H1 (cell line): ENCODE data around the gene NANOS3. TPM values are rescaled to one million over a fixed set of nuclear protein-coding genes. Genes with fewer than 3 reads are reported as not detected.
A peak's percentile ranks its signal among the peaks of the same experiment; 100 is the strongest.

Source experiments
- CBX5 ChIP-seq: fragments of 300-800, 300-1000 bp; sonication (generic); IDR thresholded peaks from 2 replicates; pipeline ENCODE4 v1.7.1; 2016; ENCODE audit warnings: antibody characterized with exemption, low read length, low read depth
- CBX8 ChIP-seq: fragments of 300-800, 300-1000 bp; sonication (generic); IDR thresholded peaks from 2 replicates; pipeline ENCODE4 v1.7.1; 2016; ENCODE audit warnings: low read depth, low read length, borderline replicate concordance
- CHD2 ChIP-seq: IDR thresholded peaks from 2 replicates; pipeline ENCODE4 v1.6.1; 2012; ENCODE audit warnings: low read length, improper control_type of control experiment
- EP300 ChIP-seq, 2 experiments: IDR thresholded peaks; 1 replicate in 1 of 2; 2 replicates in 1 of 2; pipeline ENCODE4 v1.6.1; 2011 to 2012; ENCODE audit warnings: low read depth in 2 of 2, low read length in 2 of 2, mild to moderate bottlenecking in 2 of 2, borderline replicate concordance in 1 of 2, inconsistent platforms in 1 of 2, moderate library complexity in 1 of 2
- GABPA ChIP-seq: IDR thresholded peaks from 2 replicates; pipeline ENCODE4 v1.6.1; 2011; ENCODE audit warnings: mild to moderate bottlenecking, low read length, moderate library complexity, borderline replicate concordance; ENCODE audit not compliant: insufficient read depth
- JUN ChIP-seq: IDR thresholded peaks from 2 replicates; pipeline ENCODE4 v1.6.1; 2011; ENCODE audit warnings: low read depth, mild to moderate bottlenecking, improper control_type of control experiment, low read length
- NRF1 ChIP-seq: IDR thresholded peaks from 2 replicates; pipeline ENCODE4 v1.6.1; 2011; ENCODE audit warnings: mild to moderate bottlenecking, low read depth, low read length, improper control_type of control experiment
- RAD21 ChIP-seq, 2 experiments: IDR thresholded peaks in 1 of 2; conservative IDR thresholded peaks in 1 of 2; 2 replicates each; pipeline ENCODE4 v1.6.1; 2011; ENCODE audit warnings: low read depth in 2 of 2, low read length in 2 of 2, improper control_type of control experiment in 1 of 2, inconsistent platforms in 1 of 2, mild to moderate bottlenecking in 1 of 2, moderate library complexity in 1 of 2
- RBBP5 ChIP-seq: IDR thresholded peaks from 2 replicates; pipeline ENCODE4 v1.7.1; 2012; ENCODE audit warnings: low read depth, mild to moderate bottlenecking, inconsistent platforms, low read length, moderate library complexity, borderline replicate concordance
- SAP30 ChIP-seq: fragments of 300-600 bp; sonication (generic); IDR thresholded peaks from 2 replicates; pipeline ENCODE4 v1.7.1; 2012; ENCODE audit warnings: low read length, moderate library complexity, mild to moderate bottlenecking, inconsistent platforms; ENCODE audit not compliant: insufficient read depth, insufficient replicate concordance
- SIN3A ChIP-seq, 2 experiments: IDR thresholded peaks in 1 of 2; conservative IDR thresholded peaks in 1 of 2; 2 replicates each; pipeline ENCODE4 v1.6.1; 2011 to 2012; ENCODE audit warnings: low read length in 2 of 2, improper control_type of control experiment in 1 of 2, low read depth in 1 of 2, mild to moderate bottlenecking in 1 of 2
- SIRT6 ChIP-seq: IDR thresholded peaks from one replicate; pipeline ENCODE4 v1.7.1; 2012; ENCODE audit warnings: low read length, inconsistent platforms
- SIX5 ChIP-seq: IDR thresholded peaks from 2 replicates; pipeline ENCODE4 v1.6.1; 2011; ENCODE audit warnings: mild to moderate bottlenecking, low read depth, low read length
- SUZ12 ChIP-seq: fragments of 200-600 bp; sonication (generic); IDR thresholded peaks from 2 replicates; pipeline ENCODE4 v1.6.1; 2012; ENCODE audit warnings: mild to moderate bottlenecking, inconsistent platforms, low read length, moderate library complexity, mixed read lengths
- TCF12 ChIP-seq: IDR thresholded peaks from 2 replicates; pipeline ENCODE4 v1.6.1; 2011; ENCODE audit warnings: low read depth, mild to moderate bottlenecking, low read length
- TEAD4 ChIP-seq: IDR thresholded peaks from 2 replicates; pipeline ENCODE4 v1.6.1; 2012; ENCODE audit warnings: low read depth, low read length, inconsistent platforms, mixed read lengths
- ZNF274 ChIP-seq: IDR thresholded peaks from 2 replicates; pipeline ENCODE4 v1.7.0; 2012; ENCODE audit warnings: low read length, borderline replicate concordance; ENCODE audit errors: extremely low read depth
- polyA plus RNA-seq, 7 experiments: library from polyadenylated mRNA; depleted of rRNA in 3 of 7; stranded (reverse) in 5 of 7; unstranded in 2 of 7; fragments of >200 nt in 5 of 7; fragments of 200-250 nt in 2 of 7; gene quantifications; 1 replicate in 5 of 7; 2 replicates in 1 of 7; 4 replicates in 1 of 7; pipeline versions ENCODE4 v1.2.1 to v1.2.3, GENCODE V29; 2011 to 2013; ENCODE audit warnings: missing spikeins in 2 of 7, mixed read lengths in 2 of 7
- total RNA-seq: library from RNA; stranded (reverse); fragmentation: NEBNext Ultra II Directional; extraction: Animal tissue kit (Norgen Biotek cat#: 25700); gene quantifications from 2 replicates; pipeline ENCODE4 v1.2.1, GENCODE V29; 2021
- TF ChIP-seq, protein P1 (sequence below): IDR thresholded peaks from 2 replicates; pipeline ENCODE4 v1.6.1; 2011; ENCODE audit warnings: low read length, improper control_type of control experiment
- TF ChIP-seq, protein P2 (sequence below): IDR thresholded peaks from 2 replicates; pipeline ENCODE4 v1.6.1; 2012; ENCODE audit warnings: inconsistent platforms

The NANOS3 gene
- total and polyA plus RNA-seq, 2 of the 8 experiments (the other 6 are each of a cell fraction or from before 2014, with no cell fraction given): 0.62 TPM; not detected in 1

DNA sequence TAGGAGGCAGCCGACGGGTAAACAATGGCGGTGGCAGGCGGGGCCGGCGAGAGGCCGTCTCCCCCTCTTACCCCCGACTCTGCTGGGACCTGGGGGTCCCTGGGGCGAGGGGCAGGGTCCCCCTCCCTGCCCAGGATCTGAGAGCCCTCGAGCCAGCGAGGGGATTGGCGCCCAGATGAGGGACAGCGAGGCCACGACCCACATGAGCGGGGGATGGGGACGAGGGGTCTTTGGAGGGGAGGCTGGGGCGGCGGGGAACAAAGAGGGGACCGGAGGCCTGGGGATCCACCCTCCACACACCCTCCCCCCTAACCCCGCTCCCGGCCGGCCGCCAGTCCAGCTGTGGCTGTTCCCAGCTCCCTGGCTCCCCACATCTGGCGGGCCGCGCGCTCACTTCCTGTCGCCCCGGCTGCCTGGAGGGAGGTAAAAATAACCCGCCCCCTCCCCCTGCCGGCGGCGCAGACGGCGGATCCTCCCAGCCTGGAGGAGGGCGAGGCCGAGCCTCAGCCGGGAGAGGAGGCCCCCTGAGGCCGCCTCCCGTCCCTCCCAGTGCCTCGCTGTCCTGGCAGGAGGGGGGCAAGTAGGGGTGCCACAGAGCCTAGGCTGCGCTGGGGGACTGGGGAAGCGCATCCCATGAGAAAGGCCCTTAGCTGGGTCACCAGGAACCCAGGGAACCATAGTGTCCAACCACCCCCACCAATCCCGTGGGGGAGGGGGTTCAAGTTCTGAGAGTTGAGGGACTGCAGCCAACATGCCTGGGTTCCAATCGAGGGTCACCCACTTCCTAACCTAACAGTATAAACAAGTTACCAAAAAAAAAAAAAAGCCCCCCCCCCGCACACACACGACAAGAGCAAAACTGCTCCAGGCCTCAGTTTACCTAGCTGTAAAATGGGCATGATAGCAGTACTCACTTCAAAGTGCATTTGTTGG, 29.3 kb upstream of the NANOS3 start (continued):
- no peak for TF ChIP-seq SAP30
- no peak for TF ChIP-seq GABPA
- TF ChIP-seq CHD2: no peak
- TF ChIP-seq ZNF274: no peak
- TF ChIP-seq SIX5: no peak
- TF ChIP-seq SIN3A (conservative IDR thresholded peaks at IDR 0.05 in 1 of 2, IDR thresholded peaks at IDR 0.05 in 1 of 2; ENCODE audit: low read depth in 1 of 2, low read length in 2 of 2): no peak
- peak; percentile 13 to 31; a peak in 2 of 4 replicates for TF ChIP-seq RAD21 (IDR thresholded peaks at IDR 0.05 in 1 of 2, conservative IDR thresholded peaks at IDR 0.05 in 1 of 2; ENCODE audit: low read depth in 2 of 2, low read length in 2 of 2)
- TF ChIP-seq SUZ12: no peak
- no peak for TF ChIP-seq TEAD4
- peak in 1 of 2 experiments; percentile 73; a peak in 1 of 3 replicates for TF ChIP-seq EP300 (IDR thresholded peaks at IDR 0.05; ENCODE audit: borderline replicate concordance in 1 of 2, low read depth in 2 of 2, low read length in 2 of 2)
- no peak for TF ChIP-seq SIRT6
- TF ChIP-seq JUN: no peak
- TF ChIP-seq RBBP5: peak; percentile 40; the same call in 1 of the 2 replicates
- TF ChIP-seq, protein P1, sequence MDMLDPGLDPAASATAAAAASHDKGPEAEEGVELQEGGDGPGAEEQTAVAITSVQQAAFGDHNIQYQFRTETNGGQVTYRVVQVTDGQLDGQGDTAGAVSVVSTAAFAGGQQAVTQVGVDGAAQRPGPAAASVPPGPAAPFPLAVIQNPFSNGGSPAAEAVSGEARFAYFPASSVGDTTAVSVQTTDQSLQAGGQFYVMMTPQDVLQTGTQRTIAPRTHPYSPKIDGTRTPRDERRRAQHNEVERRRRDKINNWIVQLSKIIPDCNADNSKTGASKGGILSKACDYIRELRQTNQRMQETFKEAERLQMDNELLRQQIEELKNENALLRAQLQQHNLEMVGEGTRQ: no peak
- no peak for TF ChIP-seq NRF1
- TF ChIP-seq CBX8: no peak
- no peak for TF ChIP-seq CBX5
- TF ChIP-seq TCF12: peak; percentile 91
- TF ChIP-seq, protein P2, sequence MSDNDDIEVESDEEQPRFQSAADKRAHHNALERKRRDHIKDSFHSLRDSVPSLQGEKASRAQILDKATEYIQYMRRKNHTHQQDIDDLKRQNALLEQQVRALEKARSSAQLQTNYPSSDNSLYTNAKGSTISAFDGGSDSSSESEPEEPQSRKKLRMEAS: peak; percentile 8; the same call in 1 of the 2 replicates
